ENCODE measurements around the gene FBXL7.

Gene FBXL7

DNA sequence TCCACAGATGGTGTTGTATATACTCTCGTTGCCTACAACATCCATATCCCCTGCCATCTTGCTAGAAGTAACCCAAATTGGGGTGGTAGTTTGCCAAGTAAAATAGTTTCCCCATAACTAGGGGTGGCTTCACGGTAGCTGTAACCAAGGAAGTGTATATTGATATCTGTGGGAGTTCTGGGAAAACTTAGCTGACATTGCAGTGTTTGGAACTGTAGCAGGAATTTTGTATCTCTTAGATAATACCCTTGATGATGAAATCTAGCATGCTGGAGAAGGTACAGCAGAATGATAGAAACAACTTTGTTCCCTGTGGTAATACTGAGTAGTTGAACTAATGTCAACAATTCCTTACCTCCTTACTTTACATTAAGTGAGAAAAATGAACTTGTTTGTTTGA lies 29.8 kb downstream of the FBXL7 start:
- Histone ChIP-seq H3F3A (ENCODE audit: insufficient read depth, low read length) (no peaks in the 10 kb centered on the region), H4K20me1 (ENCODE audit: insufficient read depth, low read length) (no peaks in the 10 kb centered on the region), H3K27ac (ENCODE audit: low read depth, low read length, poor library complexity, severe bottlenecking) (no peak overlapping the region), H3K9me3 (ENCODE audit: low read length) (no peaks in the 10 kb centered on the region), H3K79me2 (ENCODE audit: insufficient read depth, low read length) (no peaks in the 10 kb centered on the region), H3K27me3 (ENCODE audit: insufficient read depth, low read length) (0 out of 2 replicates have a peak, but pooled peaks cover 2% of the 10 kb centered on the region), H3K4me2 (ENCODE audit: low read length) (no peak overlapping the region), H3K9me2 (ENCODE audit: low read depth, low read length) (no peaks in the 10 kb centered on the region), H3K9ac (ENCODE audit: low read length) (no peak overlapping the region), H2AFZ (ENCODE audit: low read length) (no peak overlapping the region), H3K36me3 (ENCODE audit: insufficient read depth, low read length) (no peaks in the 10 kb centered on the region), H3K4me3 (ENCODE audit: low read depth, low read length, poor library complexity, severe bottlenecking) (no peak overlapping the region), H3K4me1 (ENCODE audit: insufficient read depth, low read length, severe bottlenecking) (no peaks in the 10 kb centered on the region)
- TF ChIP-seq, protein P1, sequence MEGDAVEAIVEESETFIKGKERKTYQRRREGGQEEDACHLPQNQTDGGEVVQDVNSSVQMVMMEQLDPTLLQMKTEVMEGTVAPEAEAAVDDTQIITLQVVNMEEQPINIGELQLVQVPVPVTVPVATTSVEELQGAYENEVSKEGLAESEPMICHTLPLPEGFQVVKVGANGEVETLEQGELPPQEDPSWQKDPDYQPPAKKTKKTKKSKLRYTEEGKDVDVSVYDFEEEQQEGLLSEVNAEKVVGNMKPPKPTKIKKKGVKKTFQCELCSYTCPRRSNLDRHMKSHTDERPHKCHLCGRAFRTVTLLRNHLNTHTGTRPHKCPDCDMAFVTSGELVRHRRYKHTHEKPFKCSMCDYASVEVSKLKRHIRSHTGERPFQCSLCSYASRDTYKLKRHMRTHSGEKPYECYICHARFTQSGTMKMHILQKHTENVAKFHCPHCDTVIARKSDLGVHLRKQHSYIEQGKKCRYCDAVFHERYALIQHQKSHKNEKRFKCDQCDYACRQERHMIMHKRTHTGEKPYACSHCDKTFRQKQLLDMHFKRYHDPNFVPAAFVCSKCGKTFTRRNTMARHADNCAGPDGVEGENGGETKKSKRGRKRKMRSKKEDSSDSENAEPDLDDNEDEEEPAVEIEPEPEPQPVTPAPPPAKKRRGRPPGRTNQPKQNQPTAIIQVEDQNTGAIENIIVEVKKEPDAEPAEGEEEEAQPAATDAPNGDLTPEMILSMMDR (IDR thresholded peaks at IDR 0.05; ENCODE audit: low read length) = no peak
- no peak for TF ChIP-seq EZH2 (IDR thresholded peaks at IDR 0.05; ENCODE audit: borderline replicate concordance, low read length)

DNA sequence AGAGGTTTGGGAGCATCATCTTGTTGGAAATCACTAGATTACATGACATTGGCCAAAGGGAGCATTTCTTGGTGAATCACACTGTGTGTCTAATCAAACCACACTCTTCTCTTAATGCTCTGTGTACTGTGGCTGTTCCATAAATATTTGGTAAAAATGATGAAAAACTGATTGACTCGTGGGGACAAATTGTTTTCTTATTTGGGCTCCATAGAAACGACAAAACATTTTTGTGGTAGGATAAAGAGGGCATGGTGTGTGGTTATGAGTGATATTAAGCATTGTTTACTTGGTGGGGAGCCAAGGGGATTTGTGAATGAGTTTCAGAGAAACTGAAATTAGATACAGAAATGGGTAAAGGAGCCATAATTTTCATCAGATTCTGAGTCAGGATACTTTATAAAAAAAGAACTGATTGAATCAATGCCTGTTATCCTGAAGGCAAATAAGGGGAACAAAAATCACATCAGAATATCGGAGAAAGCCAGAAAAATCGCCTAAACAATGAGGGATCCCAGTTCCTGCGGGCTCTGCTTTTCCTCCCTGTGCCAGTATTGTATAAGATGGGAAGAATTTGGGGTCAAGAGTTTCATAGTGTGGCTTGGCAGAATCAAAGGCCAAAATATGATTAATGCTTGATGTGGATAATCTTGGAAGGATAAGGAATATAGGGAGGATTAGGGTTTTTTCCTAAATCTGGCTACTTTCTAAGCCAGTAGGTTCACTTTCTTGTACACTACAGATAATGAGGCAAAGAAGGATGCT lies 33.3 kb downstream of the FBXL7 start:
- Histone ChIP-seq H3K9ac (ENCODE audit: low read length) (no peak overlapping the region), H3K9me2 (ENCODE audit: low read depth, low read length) (no peaks in the 10 kb centered on the region), H3K36me3 (ENCODE audit: insufficient read depth, low read length) (no peaks in the 10 kb centered on the region), H3F3A (ENCODE audit: insufficient read depth, low read length) (no peaks in the 10 kb centered on the region), H3K4me2 (ENCODE audit: low read length) (no peak overlapping the region), H3K27me3 (ENCODE audit: insufficient read depth, low read length) (no peaks in the 10 kb centered on the region), H3K9me3 (ENCODE audit: low read length) (no peaks in the 10 kb centered on the region), H3K79me2 (ENCODE audit: insufficient read depth, low read length) (no peaks in the 10 kb centered on the region), H3K4me1 (ENCODE audit: insufficient read depth, low read length, severe bottlenecking) (no peaks in the 10 kb centered on the region), H2AFZ (ENCODE audit: low read length) (no peak overlapping the region), H4K20me1 (ENCODE audit: insufficient read depth, low read length) (no peaks in the 10 kb centered on the region), H3K4me3 (ENCODE audit: low read depth, low read length, poor library complexity, severe bottlenecking) (no peak overlapping the region), H3K27ac (ENCODE audit: low read depth, low read length, poor library complexity, severe bottlenecking) (no peak overlapping the region)
- TF ChIP-seq EZH2 (IDR thresholded peaks at IDR 0.05; ENCODE audit: borderline replicate concordance, low read length) = no peak
- TF ChIP-seq, protein P1 (IDR thresholded peaks at IDR 0.05; ENCODE audit: low read length) = no peak

DNA sequence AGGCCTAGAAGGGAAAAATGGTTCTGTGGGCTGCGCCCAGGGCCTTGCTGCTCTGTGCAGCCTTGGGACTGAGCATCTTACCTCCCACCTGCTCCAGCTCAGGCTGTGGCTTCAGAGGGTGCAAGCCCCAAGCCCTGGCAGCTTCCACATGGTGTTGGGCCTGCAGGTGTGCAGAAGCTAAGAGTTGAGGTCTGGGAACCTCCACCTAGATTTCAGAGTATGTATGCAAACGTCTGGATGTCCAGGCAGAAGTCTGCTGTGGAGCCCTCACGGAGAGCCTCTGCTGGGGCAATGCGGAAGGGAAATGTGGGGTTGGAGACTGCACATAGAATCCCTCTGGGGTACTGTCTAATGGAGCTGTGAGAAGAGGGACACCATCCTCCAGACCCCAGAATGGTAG lies 36.0 kb downstream of the FBXL7 start:
- Histone ChIP-seq H3K79me2 (ENCODE audit: insufficient read depth, low read length) (no peaks in the 10 kb centered on the region), H4K20me1 (ENCODE audit: insufficient read depth, low read length) (no peaks in the 10 kb centered on the region), H3K9me3 (ENCODE audit: low read length) (no peaks in the 10 kb centered on the region), H3K27me3 (ENCODE audit: insufficient read depth, low read length) (no peaks in the 10 kb centered on the region), H3K4me3 (ENCODE audit: low read depth, low read length, poor library complexity, severe bottlenecking) (no peak overlapping the region), H3K36me3 (ENCODE audit: insufficient read depth, low read length) (no peaks in the 10 kb centered on the region), H3K27ac (ENCODE audit: low read depth, low read length, poor library complexity, severe bottlenecking) (no peak overlapping the region), H2AFZ (ENCODE audit: low read length) (no peak overlapping the region), H3K4me1 (ENCODE audit: insufficient read depth, low read length, severe bottlenecking) (no peaks in the 10 kb centered on the region), H3K4me2 (ENCODE audit: low read length) (no peak overlapping the region), H3F3A (ENCODE audit: insufficient read depth, low read length) (no peaks in the 10 kb centered on the region), H3K9ac (ENCODE audit: low read length) (no peak overlapping the region), H3K9me2 (ENCODE audit: low read depth, low read length) (no peaks in the 10 kb centered on the region)
- TF ChIP-seq, protein P1 (IDR thresholded peaks at IDR 0.05; ENCODE audit: low read length) = no peak
- TF ChIP-seq EZH2 (IDR thresholded peaks at IDR 0.05; ENCODE audit: borderline replicate concordance, low read length) = no peak
